Measurements from ENCODE around the gene RASGEF1C.
"Not testable (repeated sequence)": the region's sequence is repeated elsewhere in the genome, so short reads cannot be mapped to it uniquely, and the experiment has no call there.

RASGEF1C gene

DNA sequence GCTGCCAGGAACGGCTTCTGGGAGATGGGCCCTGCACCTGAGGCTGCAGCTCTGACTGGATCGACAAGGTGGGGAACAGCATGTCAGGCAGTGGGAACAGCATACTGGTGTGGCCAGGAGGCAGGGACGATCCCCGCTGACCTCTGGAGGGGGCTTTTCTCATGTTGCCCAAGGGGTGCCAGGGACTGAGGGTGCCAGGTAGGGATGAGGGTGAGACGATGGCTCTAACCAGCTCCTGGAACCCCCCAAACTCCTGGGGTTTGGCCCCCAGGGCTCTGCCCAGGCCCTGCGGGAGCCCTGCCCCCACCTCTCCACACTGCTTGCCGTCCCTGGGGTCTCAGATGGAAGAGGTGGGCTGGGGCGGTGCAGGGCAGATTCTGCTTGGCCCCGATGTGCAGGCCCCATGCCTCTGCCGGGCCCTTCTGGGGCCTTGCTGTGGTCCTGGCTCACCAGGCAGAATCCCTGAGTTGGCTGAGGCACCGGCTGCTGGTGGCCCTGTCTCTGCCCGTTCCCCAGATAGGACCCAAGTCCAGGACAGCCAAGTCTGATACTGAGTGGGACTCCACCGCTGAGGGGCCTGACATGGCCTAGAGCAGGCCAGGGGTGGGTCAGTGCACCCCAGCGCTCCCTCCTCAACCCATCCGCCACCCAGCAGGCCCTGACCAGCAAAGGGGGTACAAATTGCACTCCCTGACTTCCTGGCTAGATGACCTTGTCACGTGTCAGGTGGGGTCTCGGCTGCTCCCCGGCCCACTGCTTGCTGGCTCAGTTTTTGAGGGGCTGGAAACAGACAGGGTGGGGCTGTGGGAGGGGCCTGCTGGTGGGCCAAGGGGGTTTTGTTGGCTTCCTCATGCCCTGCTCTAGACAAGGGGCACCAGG is 109.0 kb downstream of the RASGEF1C start:
- DNase-seq, result no peak

- DNase-seq, result no peak
Measured at GRCh38 chr5:180098991-180099732, 109.8 kb downstream of the RASGEF1C start.

- DNase-seq, result no peak
Measured at GRCh38 chr5:180098526-180098925, 110.5 kb downstream of the RASGEF1C start.

DNA sequence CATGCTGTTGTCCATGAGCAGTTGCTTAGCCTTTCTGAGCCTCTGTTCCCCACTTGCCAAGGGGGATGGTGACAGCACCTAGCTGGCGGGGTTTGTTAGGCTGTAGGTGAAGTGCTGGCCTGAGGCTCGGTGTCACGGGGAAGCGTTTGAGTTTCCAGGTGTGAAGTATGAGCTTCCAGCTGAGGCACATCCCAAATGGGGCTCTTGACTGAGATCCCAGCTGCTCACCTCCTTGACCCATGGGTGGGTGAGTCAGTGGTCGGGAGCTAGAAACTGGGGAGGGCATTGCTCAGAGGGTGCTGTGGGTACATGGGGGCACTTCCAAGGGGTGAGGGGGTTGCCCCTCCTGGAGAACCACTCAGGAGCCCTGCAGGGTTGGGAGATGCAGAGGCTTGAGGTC is 111.1 kb downstream of the RASGEF1C start:
- no peak for DNase-seq

- no peak for DNase-seq
Measured at GRCh38 chr5:180097163-180097894, 111.7 kb downstream of the RASGEF1C start.

DNA sequence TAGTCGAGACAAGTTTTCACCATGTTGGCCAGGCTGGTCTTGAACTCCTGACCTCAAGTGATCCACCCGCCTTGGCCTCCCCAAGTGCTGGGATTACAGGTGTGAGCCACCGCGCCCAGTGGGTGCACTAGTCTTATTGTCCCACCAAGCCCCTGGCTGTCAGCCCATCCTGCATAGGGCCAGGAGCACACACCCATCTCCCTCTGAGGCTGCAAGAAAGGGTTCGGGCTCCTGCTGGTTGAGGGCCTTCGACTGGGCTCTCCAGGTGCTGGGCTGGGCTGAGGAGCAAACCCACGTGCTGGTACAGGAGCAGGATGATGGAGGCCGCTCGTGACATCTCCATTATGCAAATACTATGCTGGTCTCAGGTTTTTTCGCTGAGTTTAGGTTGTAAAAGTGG is 112.4 kb downstream of the RASGEF1C start:
- DNase-seq, result no peak

DNA sequence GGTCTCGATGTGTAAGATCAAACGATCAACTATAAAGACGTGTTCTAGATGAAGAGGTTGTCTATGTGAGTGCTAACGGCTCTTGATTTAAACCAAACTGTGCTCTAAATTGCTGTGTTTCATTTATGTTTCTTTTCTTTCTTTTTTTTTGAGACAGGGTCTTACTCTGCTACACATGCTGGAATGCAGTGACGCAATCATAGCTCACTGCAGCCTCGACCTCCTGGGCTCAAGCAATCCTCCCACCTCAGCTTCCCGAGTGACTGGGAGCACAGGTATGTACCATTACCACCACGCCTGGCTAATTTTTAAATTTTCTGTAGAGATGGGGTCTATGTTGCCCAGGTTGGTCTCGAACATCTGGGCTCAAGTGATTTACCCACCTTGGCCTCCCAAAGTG is 113.5 kb downstream of the RASGEF1C start:
- no peak for DNase-seq

- DNase-seq, result peak; percentile 93 to 96
Measured at GRCh38 chr5:180093651-180094382, 115.2 kb downstream of the RASGEF1C start.

GRCh38 chr5:180093241-180093640 is 115.8 kb downstream of the RASGEF1C start:
- DNase-seq, result no peak

DNA sequence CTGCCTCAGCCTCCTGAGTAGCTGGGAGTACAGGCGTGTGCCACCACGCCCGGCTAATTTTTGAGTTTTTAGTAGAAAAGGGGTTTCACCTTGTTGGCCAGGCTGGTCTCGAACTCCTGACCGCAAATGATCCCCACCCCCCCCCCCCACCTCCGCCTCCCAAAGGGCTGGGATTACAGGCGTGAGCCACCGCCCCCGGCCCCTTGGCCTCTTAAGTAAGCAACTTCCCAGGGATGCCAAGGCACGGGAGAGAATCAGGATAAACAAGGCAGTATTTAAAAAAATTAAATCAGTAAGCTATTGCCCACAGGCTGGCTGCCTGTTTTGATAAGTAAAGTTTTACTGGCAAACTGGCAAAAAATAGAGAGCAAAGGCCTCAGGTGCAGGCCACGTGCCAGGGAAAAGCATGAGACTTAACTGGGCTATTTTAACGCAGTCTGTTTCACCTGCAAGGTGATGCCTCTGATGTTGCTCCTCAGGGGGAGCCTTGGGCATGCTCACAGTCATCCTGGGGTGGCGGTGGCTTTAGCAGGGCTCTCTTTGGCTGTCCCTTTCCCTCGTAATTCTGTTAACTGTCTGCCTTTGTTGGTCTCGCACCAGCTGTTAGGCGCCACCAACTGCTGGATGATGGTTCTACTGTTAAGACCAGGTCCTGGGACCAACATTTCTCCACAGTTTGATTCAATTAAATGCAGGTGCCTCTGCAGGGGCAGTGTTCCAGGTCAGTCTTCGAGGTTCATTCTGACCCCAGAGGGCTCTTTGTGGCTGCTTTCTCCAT is 118.1 kb downstream of the RASGEF1C start:
- DNase-seq, result peak in 1 of 2 donors; percentile 51

DNA sequence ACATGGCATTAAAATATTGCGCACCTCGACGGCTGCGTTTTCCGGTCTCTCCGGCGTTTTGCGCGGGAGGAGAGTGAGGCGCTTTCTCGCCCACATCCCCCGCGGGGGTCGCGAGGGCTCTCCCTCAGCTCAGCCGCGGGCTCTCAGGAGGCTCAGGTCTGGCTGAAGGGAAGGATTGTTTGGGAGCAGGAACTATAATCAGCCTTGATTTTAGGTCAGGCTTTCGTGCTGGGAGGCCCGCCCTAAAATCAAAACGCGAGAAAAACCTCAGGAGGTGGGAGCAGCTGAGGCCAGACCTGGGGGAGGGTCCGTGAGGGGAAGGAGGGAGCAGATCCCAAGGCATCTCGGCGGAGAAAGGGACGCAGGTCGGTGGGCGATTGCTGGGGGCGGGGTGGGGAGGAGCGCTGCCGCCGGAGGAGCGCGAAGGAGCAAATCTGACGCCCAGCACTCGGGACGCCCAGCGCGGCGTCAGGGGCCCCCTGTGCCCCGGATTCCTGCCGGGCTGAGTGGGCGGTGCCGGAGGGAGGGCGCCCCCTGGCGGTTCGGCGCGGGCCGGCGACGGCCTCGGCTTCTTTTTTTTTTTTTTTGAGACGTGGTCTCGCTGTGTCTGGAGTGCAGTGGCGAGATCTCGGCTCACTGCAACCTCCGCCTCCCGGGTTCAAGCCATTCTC is 118.8 kb downstream of the RASGEF1C start:
- DNase-seq, result peak; percentile 80 to 89

DNA sequence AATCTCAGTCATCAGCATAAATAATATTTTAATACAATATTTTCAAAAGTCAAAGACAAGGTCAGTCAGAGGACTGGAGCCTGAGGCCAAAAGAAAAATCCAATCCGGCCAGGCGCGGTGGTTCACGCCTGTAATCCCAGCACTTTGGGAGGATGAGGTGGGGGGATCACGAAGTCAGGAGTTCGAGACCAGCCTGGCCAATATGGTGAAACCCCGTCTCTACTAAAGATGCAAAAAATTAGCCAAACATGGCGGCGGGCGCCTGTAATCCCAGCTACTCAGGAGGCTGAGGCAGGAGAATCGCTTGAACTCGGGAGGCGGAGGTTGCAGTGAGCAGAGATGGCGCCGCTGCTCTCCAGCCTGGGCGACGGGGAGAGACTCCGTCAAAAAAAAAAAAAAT is 119.4 kb downstream of the RASGEF1C start:
- not testable (repeated sequence) for DNase-seq

DNA sequence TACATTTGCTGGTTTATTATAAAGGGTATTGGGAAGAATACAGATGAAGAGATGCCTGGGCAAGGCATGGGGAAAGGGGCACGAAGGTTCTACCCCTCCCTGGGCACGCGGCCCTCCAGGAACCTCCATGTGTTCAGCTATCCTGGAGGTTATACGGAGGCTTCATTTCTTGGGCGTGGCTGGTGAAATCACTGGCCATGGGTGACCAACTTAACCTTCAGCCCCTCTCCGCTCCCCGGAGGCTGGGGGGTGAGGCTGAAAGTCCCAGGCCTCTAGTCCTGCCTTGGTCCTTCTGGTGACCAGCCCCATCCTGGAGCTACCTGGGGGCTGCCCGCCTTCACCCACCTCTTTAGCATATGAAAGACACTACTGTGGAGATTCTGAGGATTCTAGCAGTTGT is 120.5 kb downstream of the RASGEF1C start:
- no peak for DNase-seq

- DNase-seq, result no peak
Measured at GRCh38 chr5:180086816-180087399, 122.1 kb downstream of the RASGEF1C start.

DNA sequence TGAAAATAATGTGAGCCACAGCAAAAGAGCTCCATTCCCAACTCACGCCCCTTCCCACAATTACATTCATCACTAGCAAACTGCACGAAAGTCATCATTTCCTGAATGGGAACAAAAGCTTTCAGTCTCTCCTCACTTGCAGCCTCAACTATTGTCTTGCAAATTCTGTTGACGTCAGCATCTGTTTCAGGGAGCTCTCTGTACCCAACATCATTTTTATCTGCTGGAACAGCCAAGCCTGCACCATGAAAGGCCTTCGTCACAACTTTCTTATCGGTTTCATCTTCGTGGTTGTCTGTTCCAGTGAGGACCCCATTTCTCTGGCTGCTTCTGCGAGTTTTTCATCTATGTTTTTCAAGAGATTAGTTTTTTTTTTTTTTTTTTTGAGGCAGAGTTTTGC is 123.2 kb downstream of the RASGEF1C start:
- no peak for DNase-seq

DNA sequence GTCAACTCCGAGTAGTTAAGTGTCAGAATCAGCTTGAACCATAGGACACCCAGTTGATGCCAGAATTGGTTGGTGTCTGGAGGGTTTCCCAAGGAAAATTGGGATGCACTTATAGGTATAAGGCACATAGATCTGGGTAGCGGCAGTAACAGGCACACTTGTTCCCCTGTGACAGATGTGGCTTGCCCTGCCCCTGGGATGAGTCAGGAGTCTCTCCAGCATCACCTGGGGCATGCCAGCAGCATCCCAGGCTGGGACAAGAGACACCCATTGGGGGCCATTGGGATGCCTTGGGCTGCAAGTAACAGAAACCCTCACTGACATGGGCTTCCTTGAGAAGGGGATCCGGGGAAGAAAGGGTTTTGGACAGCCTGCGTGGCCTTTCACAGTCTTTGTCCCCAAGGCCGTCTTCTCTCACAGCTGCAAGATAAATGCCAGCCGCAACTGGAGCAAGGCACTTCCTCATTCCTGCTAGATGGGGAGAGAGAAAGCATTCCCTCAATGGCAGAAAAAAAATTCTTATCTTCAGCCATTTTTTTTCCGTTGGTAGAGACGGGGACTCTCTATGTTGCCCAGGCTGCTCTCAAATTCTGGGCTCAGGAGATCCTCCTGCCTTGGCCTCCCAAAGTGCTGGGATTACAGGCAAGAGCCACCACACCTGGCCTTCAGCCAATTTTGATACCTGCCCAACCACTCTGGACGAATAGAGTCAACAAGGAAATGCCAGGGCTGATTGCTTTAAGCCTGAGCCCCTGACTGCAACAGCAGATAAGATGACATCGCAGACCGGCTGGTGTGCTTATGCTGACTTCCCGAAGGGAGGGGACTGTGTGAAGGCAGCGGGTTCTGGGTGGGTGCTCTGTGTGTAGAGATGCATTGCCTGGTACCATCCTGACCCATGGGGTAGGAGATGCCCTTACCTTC is 124.1 kb downstream of the RASGEF1C start:
- peak; percentile 35 to 38 for DNase-seq

GRCh38 chr5:180083529-180084060 is 125.4 kb downstream of the RASGEF1C start:
- no peak for DNase-seq

DNA sequence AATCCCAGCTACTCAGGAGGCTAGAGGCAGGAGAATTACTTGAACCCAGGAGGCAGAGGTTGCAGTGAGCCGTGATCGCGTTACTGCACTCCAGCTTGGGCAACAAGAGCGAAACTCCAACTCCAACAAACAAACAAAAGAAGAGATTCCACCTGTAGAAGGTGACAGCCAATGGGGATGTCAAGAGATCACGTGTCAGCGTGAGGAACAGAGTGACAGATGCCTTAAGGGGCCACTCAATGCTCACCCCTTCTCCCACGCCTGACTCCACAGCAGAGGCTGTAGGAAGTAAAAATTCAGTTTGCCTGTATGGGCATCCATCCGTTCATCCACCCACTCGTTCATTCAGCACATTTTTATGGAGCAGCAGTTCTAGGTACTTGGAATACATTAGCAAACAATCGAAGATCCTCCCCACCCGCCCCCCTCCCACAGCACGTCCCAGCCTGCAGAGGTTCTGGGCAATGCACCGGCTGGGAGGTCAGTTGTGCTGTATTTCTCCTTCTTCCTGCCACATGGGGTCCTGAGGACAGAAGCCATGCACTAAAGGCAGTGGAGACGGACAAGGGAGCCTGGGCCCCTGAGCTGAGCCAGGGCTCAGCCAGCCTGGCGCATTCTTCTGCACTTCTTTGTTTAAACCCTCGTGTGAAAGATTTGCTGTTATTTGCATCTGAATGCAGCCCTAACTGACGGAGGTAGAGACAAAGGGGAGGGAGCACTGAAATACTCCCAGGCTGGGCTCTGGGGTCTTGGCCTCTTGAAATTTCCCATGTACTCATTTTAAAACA is 126.2 kb downstream of the RASGEF1C start:
- DNase-seq, result no peak
